G401 (cell line): ENCODE data around the gene GSTT2B. TPM values are rescaled to one million over a fixed set of nuclear protein-coding genes. Genes with fewer than 3 reads are reported as not detected.
"Not testable (repeated sequence)": the region's sequence is repeated elsewhere in the genome, so short reads cannot be mapped to it uniquely, and the experiment has no call there.

Source experiments
- DNase-seq: peaks from one replicate; pipeline ENCODE4 v3.0.0-alpha.2; 2015; ENCODE audit warnings: low spot score
- in situ Hi-C: cut with HindIII; loops from 2 replicates; pipeline ENCODE4 v1.10.0; 2016; ENCODE audit warnings: low sequenced_read_pairs, mixed read lengths
- total RNA-seq: library from RNA; depleted of rRNA; stranded (reverse); fragments of >200 nt; shearing (Covaris generic); gene quantifications from 2 replicates; pipeline ENCODE4 v1.2.3, GENCODE V29; 2014

The GSTT2B gene
- total RNA-seq, 1 experiment from 2014 or later: not detected

- in situ Hi-C loops, DNase-seq: not testable (repeated sequence)
These were observed 28.7 kb upstream of the GSTT2B start for GRCh38 chr22:23989583-23990244.

GRCh38 chr22:23986538-23987178 is 25.7 kb upstream of the GSTT2B start:
- in situ Hi-C loops, DNase-seq: not testable (repeated sequence)

- in situ Hi-C loops, DNase-seq: not testable (repeated sequence)
These were observed 25.1 kb upstream of the GSTT2B start for GRCh38 chr22:23986089-23986488.

- in situ Hi-C loops: no loop called here
- DNase-seq: no peak
These were observed 23.4 kb upstream of the GSTT2B start for GRCh38 chr22:23984430-23984829.

GRCh38 chr22:23980567-23980966 is 19.6 kb upstream of the GSTT2B start:
- in situ Hi-C loops, DNase-seq: not testable (repeated sequence)

- in situ Hi-C loops, DNase-seq: not testable (repeated sequence)
These were observed 18.7 kb upstream of the GSTT2B start, which contains the start of gene GSTT2 for GRCh38 chr22:23979557-23980240. TSS of gene GSTT2 (plus strand) at chr22:23980134.

GRCh38 chr22:23977304-23977703 is 16.3 kb upstream of the GSTT2B start:
- in situ Hi-C loops, DNase-seq: not testable (repeated sequence)

- in situ Hi-C loops, DNase-seq: not testable (repeated sequence)
These were observed 13.9 kb upstream of the GSTT2B start for GRCh38 chr22:23974836-23975352.

- in situ Hi-C loops, DNase-seq: not testable (repeated sequence)
These were observed 13.3 kb upstream of the GSTT2B start, which contains the start of gene DDT for GRCh38 chr22:23974345-23974744. TSS of gene DDT (minus strand) at chr22:23974441. CDS start at chr22:23974414, 27 bp downstream.

- in situ Hi-C loops: not testable (repeated sequence)
These were observed 10.9 kb upstream of the GSTT2B start for GRCh38 chr22:23971927-23972326.

GRCh38 chr22:23970816-23971486 is 10.0 kb upstream of the GSTT2B start:
- DNase-seq: no peak
- in situ Hi-C loops: no loop called here

More at GRCh38 chr22:23971927-23972326, 10.9 kb upstream of the GSTT2B start:
- DNase-seq: not testable (repeated sequence)

GRCh38 chr22:23970201-23970641 is 9.2 kb upstream of the GSTT2B start:
- DNase-seq: no peak
- in situ Hi-C loops: no loop called here

- no peak for DNase-seq
- in situ Hi-C loops: no loop called here
These were observed 8.1 kb upstream of the GSTT2B start for GRCh38 chr22:23969071-23969470.

- DNase-seq, in situ Hi-C loops: not testable (repeated sequence)
These were observed 5.6 kb upstream of the GSTT2B start, which contains the start of gene DDTL for GRCh38 chr22:23966568-23966967. TSS of gene DDTL (plus strand) at chr22:23966888. CDS start at chr22:23966915, 27 bp downstream.

- DNase-seq, in situ Hi-C loops: not testable (repeated sequence)
These were observed 5.1 kb upstream of the GSTT2B start for GRCh38 chr22:23966094-23966493.

GRCh38 chr22:23956301-23956900 is 4.6 kb downstream of the GSTT2B start:
- DNase-seq: peak; percentile 85
- in situ Hi-C loops: not testable (repeated sequence)

- in situ Hi-C loops, DNase-seq: not testable (repeated sequence)
These were observed 5.1 kb downstream of the GSTT2B start for GRCh38 chr22:23955886-23956285.

- in situ Hi-C loops: not testable (repeated sequence)
These were observed 6.0 kb downstream of the GSTT2B start for GRCh38 chr22:23954991-23955305.

More at GRCh38 chr22:23954991-23955305, 6.0 kb downstream of the GSTT2B start:
- DNase-seq: not testable (repeated sequence)
